Loucy (cell line): ENCODE measurements around the gene TMEM87A.

Experiments used
- CTCF ChIP-seq: fragments of 200-600 bp; sonication (generic); conservative IDR thresholded peaks from 2 replicates; pipeline ENCODE4 v1.5.1; 2014; ENCODE audit warnings: mild to moderate bottlenecking, antibody characterized with exemption, low read length
- EZH2phosphoT487 ChIP-seq: fragments of 200-600 bp; IDR thresholded peaks from 2 replicates; pipeline ENCODE4 v1.6.1; 2018; ENCODE audit warnings: antibody characterized with exemption, mild to moderate bottlenecking, moderate library complexity, borderline replicate concordance

GRCh38 chr15:42283671-42284070, 10.4 kb upstream of the TMEM87A start:
- TF ChIP-seq CTCF = no peak
- no peak for TF ChIP-seq EZH2phosphoT487
